Activated T-helper 17 cell treated with anti-CD3 and anti-CD28 coated beads, Interleukin-2, amount 50 U/mL, for 72 hours (primary cell): ENCODE data around the gene LCLAT1. TPM values are rescaled to one million over a fixed set of nuclear protein-coding genes. Genes with fewer than 3 reads are reported as not detected.

Experiments used
- ATAC-seq: fragments of 150-1000 bp; cut with Tn5 transposase; replicated peaks from 2 replicates; pipeline ENCODE4 v1.10.0; 2021; ENCODE audit warnings: mild to moderate bottlenecking, moderate library complexity
- H3K27ac Mint-ChIP-seq: one replicate; pipeline ENCODE4 v1.8.0; 2022; ENCODE audit warnings: mixed read lengths
- H3K27me3 Mint-ChIP-seq: one replicate; pipeline ENCODE4 v1.8.0; 2022; ENCODE audit warnings: mixed read lengths
- H3K36me3 Mint-ChIP-seq: one replicate; pipeline ENCODE4 v1.8.0; 2022; ENCODE audit warnings: low read depth, mild to moderate bottlenecking, mixed read lengths
- H3K4me1 Mint-ChIP-seq: one replicate; pipeline ENCODE4 v1.8.0; 2022; ENCODE audit warnings: mixed read lengths
- H3K4me3 Mint-ChIP-seq: one replicate; pipeline ENCODE4 v1.8.0; 2022; ENCODE audit warnings: mild to moderate bottlenecking, mixed read lengths
- H3K9me3 Mint-ChIP-seq: one replicate; pipeline ENCODE4 v1.8.0; 2022; ENCODE audit warnings: mixed read lengths
- total RNA-seq, 2 donors: library from RNA; stranded (reverse); gene quantifications; one replicate each; pipeline ENCODE4 v1.2.3, GENCODE V29; 2022

The LCLAT1 gene
- total RNA-seq, result 10 to 100 TPM; 14.5 to 18.0 TPM

- Mint-ChIP-seq H3K36me3 (peaks cover 25% of the 10 kb centered on the region), H3K27me3 (no peaks in the 10 kb centered on the region), H3K4me1 (peaks cover 17% of the 10 kb centered on the region), H3K4me3 (peak within 1 kb of the TSS; percentile 96), H3K9me3 (no peaks in the 10 kb centered on the region), H3K27ac (peak within 1 kb of the TSS; percentile 98)
- ATAC-seq, result peak; percentile 88
These were observed at the start of gene LCLAT1 for GRCh38 chr2:30447149-30448045. Gene LCLAT1, plus strand, starts transcription at chr2:30447246. Its CDS starts 78,345 bp downstream, at chr2:30525591.

- Mint-ChIP-seq H3K27me3 (no peaks in the 10 kb centered on the region), H3K4me3 (no peak overlapping the region), H3K4me1 (no peaks in the 10 kb centered on the region), H3K36me3 (no peaks in the 10 kb centered on the region), H3K27ac (no peak overlapping the region), H3K9me3 (no peaks in the 10 kb centered on the region)
- ATAC-seq, result no peak
These were observed 48.8 kb upstream of the LCLAT1 start for GRCh38 chr2:30398084-30398873.

DNA sequence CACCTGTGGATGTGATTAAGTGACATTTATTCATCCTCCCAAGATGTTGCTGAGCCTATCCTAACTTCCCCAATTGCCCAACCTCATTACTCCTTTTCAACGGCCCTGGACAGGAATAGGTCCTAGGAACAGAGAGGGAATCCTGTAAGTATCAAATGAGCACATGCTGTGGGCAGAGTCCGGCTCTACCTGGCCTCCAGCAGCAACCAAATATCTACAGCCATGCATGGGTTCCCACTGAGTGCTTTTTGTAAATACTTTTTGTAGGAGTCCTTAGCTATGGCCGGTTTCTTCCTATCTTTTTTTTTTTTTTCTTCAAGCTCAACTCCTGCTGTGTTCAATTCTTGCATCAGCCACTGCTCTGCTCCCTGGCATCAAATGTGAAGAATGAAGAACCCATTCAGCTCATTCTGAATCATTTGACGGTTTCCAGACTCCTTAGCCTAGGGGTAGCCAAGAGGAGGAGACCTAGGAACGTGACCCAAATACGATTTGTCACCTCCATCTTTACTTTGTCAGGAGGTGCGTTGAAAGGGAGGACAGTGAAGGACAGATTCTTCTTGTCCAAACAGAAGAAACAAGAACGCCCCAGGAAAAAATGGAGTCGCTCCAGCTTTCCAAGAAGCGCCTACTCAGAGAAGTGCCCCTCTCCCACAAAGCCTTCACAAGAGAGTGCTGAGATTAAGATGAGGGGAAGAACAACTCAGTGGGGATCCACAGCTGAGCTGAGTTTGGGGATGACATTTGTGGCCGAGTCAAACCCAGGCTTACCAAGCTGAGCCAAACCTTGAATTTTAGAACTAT is 46.7 kb upstream of the LCLAT1 start:
- ATAC-seq, result no peak
- Mint-ChIP-seq H3K36me3 (no peaks in the 10 kb centered on the region), H3K27ac (no peak overlapping the region), H3K27me3 (no peaks in the 10 kb centered on the region), H3K4me1 (no peaks in the 10 kb centered on the region), H3K9me3 (no peaks in the 10 kb centered on the region), H3K4me3 (no peak overlapping the region)

GRCh38 chr2:30402441-30403182 is 44.4 kb upstream of the LCLAT1 start:
- H3K36me3 Mint-ChIP-seq, result no peaks in the 10 kb centered on the region
- H3K4me1 Mint-ChIP-seq, result no peaks in the 10 kb centered on the region
- H3K27ac Mint-ChIP-seq, result no peak overlapping the region
- H3K27me3 Mint-ChIP-seq, result no peaks in the 10 kb centered on the region
- ATAC-seq, result no peak
- H3K9me3 Mint-ChIP-seq, result no peaks in the 10 kb centered on the region
- H3K4me3 Mint-ChIP-seq, result no peak overlapping the region

GRCh38 chr2:30403592-30404312 is 43.3 kb upstream of the LCLAT1 start:
- H3K4me1 Mint-ChIP-seq, result no peaks in the 10 kb centered on the region
- ATAC-seq, result no peak
- H3K4me3 Mint-ChIP-seq, result no peak overlapping the region
- no peak overlapping the region for H3K27ac Mint-ChIP-seq
- H3K27me3 Mint-ChIP-seq, result no peaks in the 10 kb centered on the region
- H3K36me3 Mint-ChIP-seq, result no peaks in the 10 kb centered on the region
- no peaks in the 10 kb centered on the region for H3K9me3 Mint-ChIP-seq

- Mint-ChIP-seq H3K27ac (no peak overlapping the region), H3K4me1 (peaks cover 3% of the 10 kb centered on the region), H3K27me3 (no peaks in the 10 kb centered on the region), H3K4me3 (no peak overlapping the region), H3K36me3 (no peaks in the 10 kb centered on the region), H3K9me3 (no peaks in the 10 kb centered on the region)
- no peak for ATAC-seq
These were observed 42.5 kb upstream of the LCLAT1 start for GRCh38 chr2:30404319-30405259.

GRCh38 chr2:30405260-30405605 is 41.8 kb upstream of the LCLAT1 start:
- no peaks in the 10 kb centered on the region for H3K27me3 Mint-ChIP-seq
- H3K27ac Mint-ChIP-seq, result no peak overlapping the region
- H3K4me1 Mint-ChIP-seq, result peaks cover 10% of the 10 kb centered on the region
- no peak overlapping the region for H3K4me3 Mint-ChIP-seq
- ATAC-seq, result no peak
- H3K9me3 Mint-ChIP-seq, result no peaks in the 10 kb centered on the region
- no peaks in the 10 kb centered on the region for H3K36me3 Mint-ChIP-seq

- H3K4me1 Mint-ChIP-seq, result peaks cover 17% of the 10 kb centered on the region
- no peak for ATAC-seq
- no peak overlapping the region for H3K4me3 Mint-ChIP-seq
- no peaks in the 10 kb centered on the region for H3K27me3 Mint-ChIP-seq
- H3K9me3 Mint-ChIP-seq, result no peaks in the 10 kb centered on the region
- H3K36me3 Mint-ChIP-seq, result no peaks in the 10 kb centered on the region
- no peak overlapping the region for H3K27ac Mint-ChIP-seq
These were observed 40.2 kb upstream of the LCLAT1 start for GRCh38 chr2:30406853-30407252.

GRCh38 chr2:30408961-30409387 is 38.1 kb upstream of the LCLAT1 start:
- H3K27ac Mint-ChIP-seq, result no peak overlapping the region
- no peaks in the 10 kb centered on the region for H3K36me3 Mint-ChIP-seq
- H3K9me3 Mint-ChIP-seq, result no peaks in the 10 kb centered on the region
- ATAC-seq, result no peak
- no peak overlapping the region for H3K4me3 Mint-ChIP-seq
- H3K4me1 Mint-ChIP-seq, result peaks cover 17% of the 10 kb centered on the region
- no peaks in the 10 kb centered on the region for H3K27me3 Mint-ChIP-seq

- ATAC-seq, result peak; percentile 90
- H3K9me3 Mint-ChIP-seq, result no peaks in the 10 kb centered on the region
- H3K27ac Mint-ChIP-seq, result peak overlapping the region; percentile 85
- no peaks in the 10 kb centered on the region for H3K27me3 Mint-ChIP-seq
- no peaks in the 10 kb centered on the region for H3K36me3 Mint-ChIP-seq
- H3K4me3 Mint-ChIP-seq, result peak overlapping the region; percentile 45
- peaks cover 17% of the 10 kb centered on the region for H3K4me1 Mint-ChIP-seq
These were observed 36.8 kb upstream of the LCLAT1 start for GRCh38 chr2:30410217-30410616.

DNA sequence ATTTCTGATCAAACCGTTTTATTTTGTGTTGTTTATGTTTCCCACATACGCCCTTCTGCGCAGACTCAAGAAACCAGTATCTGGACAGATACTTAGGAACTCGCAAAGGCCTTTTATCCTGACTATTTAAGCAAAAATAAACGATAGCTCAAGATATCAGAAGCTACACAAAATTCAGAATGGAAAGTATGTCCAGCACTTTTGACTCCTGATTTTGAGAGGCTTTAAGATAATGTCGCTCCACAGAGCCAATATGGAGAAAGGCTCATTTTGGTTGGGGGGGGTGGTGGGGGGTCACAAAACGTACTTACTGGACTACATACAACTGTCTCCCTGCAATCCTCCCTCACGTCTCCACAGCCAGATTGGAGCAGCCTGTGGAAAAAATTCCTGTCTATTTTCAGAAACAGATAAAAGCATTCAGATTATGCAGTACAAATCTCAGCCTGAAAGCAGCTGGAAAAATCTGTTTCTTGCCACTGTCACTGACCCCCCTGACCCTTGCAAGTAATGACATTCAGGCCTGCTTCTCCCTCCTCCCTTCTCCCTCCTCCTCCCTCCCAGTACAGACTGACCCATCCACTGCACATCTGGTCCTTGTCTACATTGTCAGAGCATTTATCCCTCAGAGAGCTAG is 34.9 kb upstream of the LCLAT1 start:
- Mint-ChIP-seq H3K27me3 (no peaks in the 10 kb centered on the region), H3K4me3 (no peak overlapping the region), H3K27ac (no peak overlapping the region), H3K4me1 (peaks cover 17% of the 10 kb centered on the region), H3K36me3 (no peaks in the 10 kb centered on the region), H3K9me3 (no peaks in the 10 kb centered on the region)
- ATAC-seq, result no peak
